GM18508 (cell line): ENCODE results near the gene TTC33.

Source experiments
- ATAC-seq: cut with Tn5 transposase; IDR thresholded peaks from one replicate; pipeline ENCODE4 v1.9.1; 2021; ENCODE audit warnings: moderate number of reproducible peaks; ENCODE audit not compliant: insufficient read depth, unreplicated experiment

TTC33 gene

GRCh38 chr5:40622463-40623252 is 133.1 kb downstream of the TTC33 start:
- ATAC-seq, result no peak

- no peak for ATAC-seq
Observed at GRCh38 chr5:40619421-40619820, 136.3 kb downstream of the TTC33 start.

GRCh38 chr5:40618926-40619325 is 136.8 kb downstream of the TTC33 start:
- ATAC-seq, result no peak

GRCh38 chr5:40616781-40617180 is 139.0 kb downstream of the TTC33 start:
- ATAC-seq, result no peak

- ATAC-seq, result no peak
Observed at GRCh38 chr5:40615586-40616170, 140.1 kb downstream of the TTC33 start.

GRCh38 chr5:40614923-40615585 is 140.7 kb downstream of the TTC33 start:
- ATAC-seq, result no peak

GRCh38 chr5:40614466-40614865 is 141.3 kb downstream of the TTC33 start:
- ATAC-seq, result no peak

GRCh38 chr5:40607202-40607601 is 148.6 kb downstream of the TTC33 start:
- ATAC-seq, result no peak

GRCh38 chr5:40606077-40606765 is 149.5 kb downstream of the TTC33 start:
- ATAC-seq, result no peak

- ATAC-seq, result no peak
Observed at GRCh38 chr5:40605295-40605958, 150.3 kb downstream of the TTC33 start.

- no peak for ATAC-seq
Observed at GRCh38 chr5:40603378-40603777, 152.4 kb downstream of the TTC33 start.

GRCh38 chr5:40601198-40601868 is 154.4 kb downstream of the TTC33 start:
- no peak for ATAC-seq

- no peak for ATAC-seq
Observed at GRCh38 chr5:40600383-40600782, 155.4 kb downstream of the TTC33 start.

- ATAC-seq, result no peak
Observed at GRCh38 chr5:40599676-40600075, 156.1 kb downstream of the TTC33 start.

GRCh38 chr5:40594811-40595210 is 160.9 kb downstream of the TTC33 start:
- no peak for ATAC-seq

- ATAC-seq, result peak; percentile 82
Observed at GRCh38 chr5:40591727-40592396, 163.9 kb downstream of the TTC33 start.

- ATAC-seq, result no peak
Observed at GRCh38 chr5:40587376-40587775, 168.4 kb downstream of the TTC33 start.

- ATAC-seq, result no peak
Observed at GRCh38 chr5:40585537-40586267, 170.1 kb downstream of the TTC33 start.

GRCh38 chr5:40584054-40584453 is 171.7 kb downstream of the TTC33 start:
- ATAC-seq, result no peak
